Caco-2 (cell line): Measurements from ENCODE around the gene BLOC1S2. TPM values are rescaled to one million over a fixed set of nuclear protein-coding genes. Genes with fewer than 3 reads are reported as not detected.
"Not testable (repeated sequence)": the region's sequence is repeated elsewhere in the genome, so short reads cannot be mapped to it uniquely, and the experiment has no call there.

Experiments used
- BruUV-seq: library from RNA; stranded (reverse); fragments of 400-500 nt; replicated peaks from 2 replicates; lab custom pipeline; 2021; lab: Mats Ljungman, UMichigan
- CTCF ChIA-PET: fragments of 300-600 bp; sonication (Branson Sonifier 250); formaldehyde crosslinking; loops from one replicate; lab custom pipeline; 2022; ENCODE audit warnings: antibody characterized with exemption; lab: Charles Lee
- POLR2A ChIA-PET: fragments of 300-600 bp; sonication (Branson Sonifier 250); formaldehyde crosslinking; loops from one replicate; lab custom pipeline; 2022; ENCODE audit warnings: antibody characterized with exemption; lab: Charles Lee
- DNase-seq, 2 experiments: peaks; one replicate each; pipeline versions ENCODE4 v3.0.0 to v3.0.0-alpha.2; 2020 to 2022
- H3K27me3 ChIP-seq: replicated peaks from 2 replicates; pipeline ENCODE4 v1.6.0; 2011; ENCODE audit warnings: low read length; ENCODE audit not compliant: control insufficient read depth, insufficient read depth
- H3K36me3 ChIP-seq: 2 replicates; pipeline ENCODE4 v1.5.1; 2011; ENCODE audit warnings: low read length; ENCODE audit not compliant: control insufficient read depth, insufficient read depth
- H3K4me1 ChIP-seq: fragments of 250-450 bp; sonication (Bioruptor Pico); 2 replicates; pipeline ENCODE4 v1.5.1; 2020; ENCODE audit warnings: mild to moderate bottlenecking
- H3K4me3 ChIP-seq: 2 replicates; pipeline ENCODE4 v1.5.1; 2011; ENCODE audit warnings: low read depth, mild to moderate bottlenecking, control low read depth, low read length
- H3K9me3 ChIP-seq: fragments of 250-450 bp; sonication (Bioruptor Pico); 2 replicates; pipeline ENCODE4 v1.5.1; 2020; ENCODE audit warnings: mild to moderate bottlenecking, moderate library complexity
- H3K27ac Mint-ChIP-seq: one replicate; pipeline ENCODE4 v1.8.0; 2022; ENCODE audit warnings: mixed read lengths; ENCODE audit not compliant: unreplicated experiment
- H3K27me3 Mint-ChIP-seq: one replicate; pipeline ENCODE4 v1.8.0; 2022; ENCODE audit warnings: mixed read lengths; ENCODE audit not compliant: insufficient read depth, unreplicated experiment
- H3K36me3 Mint-ChIP-seq: one replicate; pipeline ENCODE4 v1.8.0; 2022; ENCODE audit warnings: mild to moderate bottlenecking, mixed read lengths; ENCODE audit not compliant: insufficient read depth, unreplicated experiment
- H3K4me1 Mint-ChIP-seq: one replicate; pipeline ENCODE4 v1.8.0; 2022; ENCODE audit warnings: low read depth, mixed read lengths; ENCODE audit not compliant: unreplicated experiment
- H3K4me3 Mint-ChIP-seq: one replicate; pipeline ENCODE4 v1.8.0; 2022; ENCODE audit warnings: mild to moderate bottlenecking, moderate library complexity, mixed read lengths; ENCODE audit not compliant: unreplicated experiment
- H3K9me3 Mint-ChIP-seq: one replicate; pipeline ENCODE4 v1.8.0; 2022; ENCODE audit warnings: mixed read lengths; ENCODE audit not compliant: unreplicated experiment
- intact Hi-C: fragments of 100-400 bp; cut with micrococcal nuclease; formaldehyde crosslinking; loops from one replicate; pipeline ENCODE4 v1.10.0; 2022; ENCODE audit not compliant: unreplicated experiment
- total RNA-seq: library from RNA; stranded (reverse); gene quantifications from 2 replicates; pipeline ENCODE4 v1.2.3, GENCODE V29; 2022
- TF ChIP-seq, protein P1 (sequence below), 2 experiments: fragments of 200-600 bp in 1 of 2; IDR thresholded peaks; 1 replicate in 1 of 2; 2 replicates in 1 of 2; pipeline versions ENCODE4 v1.5.1 to v1.8.0; 2011 to 2022; ENCODE audit warnings: antibody characterized with exemption in 1 of 2, control low read depth in 1 of 2, inconsistent platforms in 1 of 2, low read depth in 1 of 2, low read length in 1 of 2, mild to moderate bottlenecking in 1 of 2, moderate library complexity in 1 of 2; ENCODE audit not compliant: insufficient read depth in 1 of 2, severe bottlenecking in 1 of 2, unreplicated experiment in 1 of 2

The BLOC1S2 gene
- total RNA-seq, 1 experiment from 2014 or later = 51.9 TPM

DNA sequence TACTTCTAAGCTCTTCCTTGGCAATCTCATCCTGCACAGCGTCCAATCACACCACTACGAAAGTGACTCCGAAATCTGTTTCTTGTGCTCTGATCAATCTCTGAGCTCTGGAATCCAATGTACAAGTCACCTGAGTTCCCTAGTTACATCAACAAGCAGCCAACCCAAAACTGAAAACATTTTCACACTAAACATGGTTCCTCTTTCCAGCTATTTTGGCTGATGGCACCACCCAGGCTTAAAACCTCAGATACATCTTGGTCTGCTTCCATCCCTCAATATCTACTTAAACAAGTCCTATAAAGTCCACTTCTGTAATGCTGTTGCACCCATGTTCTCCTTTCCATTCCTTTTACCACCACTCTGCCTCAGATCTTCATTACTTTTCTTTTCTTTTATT is 3.6 kb downstream of the BLOC1S2 start:
- Mint-ChIP-seq H3K4me1 (peaks cover 15% of the 10 kb centered on the region), H3K36me3 (peaks cover 43% of the 10 kb centered on the region), H3K9me3 (no peaks in the 10 kb centered on the region), H3K27ac (no peak overlapping the region), H3K4me3 (no peak overlapping the region), H3K27me3 (no peaks in the 10 kb centered on the region)
- H3K9me3 ChIP-seq = no peaks in the 10 kb centered on the region
- TF ChIP-seq, protein P1, sequence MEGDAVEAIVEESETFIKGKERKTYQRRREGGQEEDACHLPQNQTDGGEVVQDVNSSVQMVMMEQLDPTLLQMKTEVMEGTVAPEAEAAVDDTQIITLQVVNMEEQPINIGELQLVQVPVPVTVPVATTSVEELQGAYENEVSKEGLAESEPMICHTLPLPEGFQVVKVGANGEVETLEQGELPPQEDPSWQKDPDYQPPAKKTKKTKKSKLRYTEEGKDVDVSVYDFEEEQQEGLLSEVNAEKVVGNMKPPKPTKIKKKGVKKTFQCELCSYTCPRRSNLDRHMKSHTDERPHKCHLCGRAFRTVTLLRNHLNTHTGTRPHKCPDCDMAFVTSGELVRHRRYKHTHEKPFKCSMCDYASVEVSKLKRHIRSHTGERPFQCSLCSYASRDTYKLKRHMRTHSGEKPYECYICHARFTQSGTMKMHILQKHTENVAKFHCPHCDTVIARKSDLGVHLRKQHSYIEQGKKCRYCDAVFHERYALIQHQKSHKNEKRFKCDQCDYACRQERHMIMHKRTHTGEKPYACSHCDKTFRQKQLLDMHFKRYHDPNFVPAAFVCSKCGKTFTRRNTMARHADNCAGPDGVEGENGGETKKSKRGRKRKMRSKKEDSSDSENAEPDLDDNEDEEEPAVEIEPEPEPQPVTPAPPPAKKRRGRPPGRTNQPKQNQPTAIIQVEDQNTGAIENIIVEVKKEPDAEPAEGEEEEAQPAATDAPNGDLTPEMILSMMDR (IDR thresholded peaks at IDR 0.05; ENCODE audit: insufficient read depth in 1 of 2, low read depth in 1 of 2, low read length in 1 of 2, severe bottlenecking in 1 of 2, unreplicated experiment in 1 of 2) = no peak
- ChIA-PET CTCF (no interaction called here), POLR2A (no interaction called here)
- intact Hi-C loops = no loop called here
- no peak overlapping the region for H3K4me3 ChIP-seq
- peaks cover 9% of the 10 kb centered on the region for H3K4me1 ChIP-seq
- H3K27me3 ChIP-seq = no peaks in the 10 kb centered on the region
- H3K36me3 ChIP-seq = peaks cover 1% of the 10 kb centered on the region; the same call in 1 of the 2 replicates
- no TSS peak for BruUV-seq
- DNase-seq = no peak

DNA sequence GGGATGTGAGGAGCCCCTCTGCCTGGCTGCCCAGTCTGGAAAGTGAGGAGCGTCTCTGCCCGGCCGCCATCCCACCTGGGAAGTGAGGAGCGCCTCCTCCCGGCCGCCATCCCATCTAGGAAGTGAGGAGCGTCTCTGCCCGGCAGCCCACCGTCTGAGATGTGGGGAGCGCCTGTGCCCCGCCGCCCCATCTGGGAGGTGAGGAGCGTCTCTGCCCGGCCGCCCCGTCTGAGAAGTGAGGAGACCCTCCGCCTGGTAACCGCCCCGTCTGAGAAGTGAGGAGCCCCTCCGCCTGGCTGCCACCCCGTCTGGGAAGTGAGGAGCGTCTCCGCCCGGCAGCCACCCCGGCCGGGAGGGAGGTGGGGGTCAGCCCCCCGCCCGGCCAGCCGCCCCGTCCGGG is 9.5 kb downstream of the BLOC1S2 start:
- H3K27me3 ChIP-seq, H3K4me1 Mint-ChIP-seq, H3K4me3 Mint-ChIP-seq, BruUV-seq, H3K27ac Mint-ChIP-seq, H3K36me3 ChIP-seq, CTCF ChIA-PET, H3K9me3 Mint-ChIP-seq, DNase-seq, H3K4me1 ChIP-seq, POLR2A ChIA-PET, intact Hi-C loops, H3K4me3 ChIP-seq, H3K9me3 ChIP-seq, H3K27me3 Mint-ChIP-seq: not testable (repeated sequence)
- H3K36me3 Mint-ChIP-seq = peaks cover 35% of the 10 kb centered on the region

DNA sequence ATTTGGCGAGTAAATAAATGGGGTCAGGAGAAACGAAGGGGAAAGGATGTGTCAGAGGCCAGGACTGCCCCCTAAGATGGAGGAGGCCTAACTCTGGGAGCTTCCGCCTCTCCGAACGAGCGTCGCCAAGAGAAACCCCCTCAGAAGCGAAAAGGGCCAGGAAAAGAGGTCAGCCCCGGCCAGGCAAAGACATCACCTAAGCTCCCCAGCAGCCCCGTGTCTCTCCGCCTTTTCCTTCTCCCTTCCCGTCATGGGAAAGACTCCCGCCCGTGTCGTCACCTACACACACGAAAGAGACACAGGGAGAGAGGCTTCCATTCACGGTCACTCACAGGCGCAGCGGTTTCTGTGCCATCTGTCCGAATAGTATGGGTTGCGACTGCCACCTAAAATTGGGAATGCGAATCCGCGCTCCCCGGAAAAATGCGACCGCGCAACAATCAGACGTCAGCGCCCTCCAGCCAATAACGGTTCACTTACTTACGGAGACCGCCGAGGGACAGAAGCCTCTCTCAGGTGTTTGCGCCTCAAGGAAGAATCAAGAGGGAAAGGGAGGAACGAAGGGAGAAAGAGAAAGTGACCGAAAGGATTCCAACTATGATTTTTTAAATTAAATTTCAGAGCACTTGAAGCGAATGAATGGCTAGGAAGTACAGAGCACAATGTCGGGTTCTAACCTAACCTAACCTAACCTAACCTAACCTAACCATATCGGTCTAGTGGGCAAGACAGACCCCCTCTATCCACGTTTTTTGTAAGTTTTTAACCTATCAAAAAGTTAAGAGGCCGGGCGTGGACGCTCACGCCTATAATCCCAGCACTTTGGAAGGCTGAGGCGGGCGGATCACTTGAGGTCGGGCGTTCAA is 19.0 kb downstream of the BLOC1S2 start, which contains the start of gene CWF19L1:
TSS of gene CWF19L1 (minus strand) at position 400 of the 866 bp plus-strand sequence. CDS start at position 355, 45 bp downstream.
- TF ChIP-seq, protein P1 (IDR thresholded peaks at IDR 0.05; ENCODE audit: insufficient read depth in 1 of 2, low read depth in 1 of 2, low read length in 1 of 2, severe bottlenecking in 1 of 2, unreplicated experiment in 1 of 2) = no peak
- Mint-ChIP-seq H3K4me3 (peak within 1 kb of the TSS; percentile 99), H3K9me3 (no peaks in the 10 kb centered on the region), H3K27ac (peak within 1 kb of the TSS; percentile 99), H3K4me1 (peaks cover 6% of the 10 kb centered on the region), H3K27me3 (no peaks in the 10 kb centered on the region), H3K36me3 (peaks cover 11% of the 10 kb centered on the region)
- CTCF ChIA-PET = no interaction called here
- H3K9me3 ChIP-seq = no peaks in the 10 kb centered on the region
- intact Hi-C loops = loop anchor here (1.0 kb wide), 2 partner anchors 19 to 34 kb away; partner anchors contain the start of gene BLOC1S2
- POLR2A ChIA-PET = interaction anchor here (0.9 kb wide), 1 partner anchor 106 kb away, joined by 10 read pairs; no protein-coding TSS in a partner anchor
- H3K27me3 ChIP-seq = no peaks in the 10 kb centered on the region
- BruUV-seq = TSS peak; percentile 96
- H3K36me3 ChIP-seq = no peaks in the 10 kb centered on the region
- DNase-seq = peak; percentile 90 to 91
- no peaks in the 10 kb centered on the region for H3K4me1 ChIP-seq
- H3K4me3 ChIP-seq = peak within 1 kb of the TSS; percentile 89
